GM12878 (cell line): ENCODE data around the gene HLA-DMA. TPM values are rescaled to one million over a fixed set of nuclear protein-coding genes. Genes with fewer than 3 reads are reported as not detected.

ENCODE experiments used
- CBX3 ChIP-seq: fragments of 200-600 bp; sonication (generic); IDR thresholded peaks from 2 replicates; pipeline ENCODE4 v1.6.1; 2016; ENCODE audit warnings: low read depth, borderline replicate concordance
- CEBPB ChIP-seq, 2 experiments: fragments of 150-350 bp in 1 of 2; IDR thresholded peaks; 2 replicates each; pipeline ENCODE4 v1.6.1; 2012 to 2014; ENCODE audit warnings: low read depth in 2 of 2, low read length in 2 of 2, borderline replicate concordance in 1 of 2, inconsistent platforms in 1 of 2
- EGR1 ChIP-seq, 2 experiments: IDR thresholded peaks; 1 replicate in 1 of 2; 2 replicates in 1 of 2; pipeline ENCODE4 v1.6.1; 2011 to 2012; ENCODE audit warnings: low read depth in 2 of 2, low read length in 2 of 2, borderline replicate concordance in 1 of 2, mild to moderate bottlenecking in 1 of 2, moderate library complexity in 1 of 2
- FOXM1 ChIP-seq: IDR thresholded peaks from 2 replicates; pipeline ENCODE4 v1.6.1; 2012; ENCODE audit warnings: low read depth, mild to moderate bottlenecking, inconsistent platforms, low read length, moderate library complexity
- HDGF ChIP-seq: fragments of 450-650 bp; IDR thresholded peaks from 2 replicates; pipeline ENCODE4 v1.6.1; 2016; ENCODE audit warnings: antibody characterized with exemption
- LARP7 ChIP-seq: fragments of 450-650 bp; IDR thresholded peaks from 2 replicates; pipeline ENCODE4 v1.6.1; 2017; ENCODE audit warnings: mild to moderate bottlenecking
- NR2C1 ChIP-seq: fragments of 450-650 bp; IDR thresholded peaks from 2 replicates; pipeline ENCODE4 v1.6.1; 2017; ENCODE audit warnings: antibody characterized with exemption, mild to moderate bottlenecking, moderate library complexity
- SMAD5 ChIP-seq: IDR thresholded peaks from 2 replicates; pipeline ENCODE4 v1.6.1; 2016; ENCODE audit warnings: antibody characterized with exemption, low read depth
- polyA plus RNA-seq, 11 experiments: library from polyadenylated mRNA; depleted of rRNA in 4 of 11; unstranded in 6 of 11; stranded (reverse) in 5 of 11; fragments of >200 nt; fragmentation: Nextera tagmentation in 4 of 11; fragmentation: Illumina TruSeq in 1 of 11; extraction: Ambion mirVana in 4 of 11; extraction: Trizol in 1 of 11; gene quantifications; 1 replicate in 1 of 11; 2 replicates in 10 of 11; pipeline versions ENCODE4 v1.2.1 to v1.2.3, GENCODE V29; 2011 to 2016; ENCODE audit warnings: inconsistent platforms in 2 of 11, missing spikeins in 2 of 11, low read depth in 1 of 11
- total RNA-seq, 4 experiments: library from RNA; depleted of rRNA in 3 of 4; stranded (reverse); fragments of >200 nt in 3 of 4; fragmentation: Illumina TruSeq in 1 of 4; extraction: Trizol in 1 of 4; gene quantifications; 2 replicates each; pipeline versions ENCODE4 v1.2.1 to v1.2.3, GENCODE V29; 2013 to 2021
- TF ChIP-seq, protein P1 (sequence below): fragments of 450-650 bp; IDR thresholded peaks from 2 replicates; pipeline ENCODE4 v1.6.1; 2017; ENCODE audit warnings: mild to moderate bottlenecking, low read depth, inconsistent platforms; ENCODE audit not compliant: poor library complexity, severe bottlenecking
- TF ChIP-seq, protein P2 (sequence below): fragments of 450-650 bp; IDR thresholded peaks from 2 replicates; pipeline ENCODE4 v1.6.1; 2017; ENCODE audit warnings: antibody characterized with exemption, mild to moderate bottlenecking, moderate library complexity
- TF ChIP-seq, protein P3 (sequence below): fragments of 450-650 bp; IDR thresholded peaks from 2 replicates; pipeline ENCODE4 v1.6.1; 2018; ENCODE audit warnings: mild to moderate bottlenecking, low read depth, moderate library complexity; ENCODE audit not compliant: partially characterized antibody
- TF ChIP-seq, protein P4 (sequence below): fragments of 450-650 bp; IDR thresholded peaks from 2 replicates; pipeline ENCODE4 v1.6.1; 2017; ENCODE audit warnings: borderline replicate concordance
- TF ChIP-seq, protein P5 (sequence below), 3 experiments: IDR thresholded peaks in 2 of 3; conservative IDR thresholded peaks in 1 of 3; 2 replicates each; pipeline ENCODE4 v1.5.1; 2011; ENCODE audit warnings: low read depth in 3 of 3, low read length in 3 of 3, mild to moderate bottlenecking in 3 of 3, control low read depth in 2 of 3, moderate library complexity in 2 of 3, inconsistent platforms in 1 of 3, mixed read lengths in 1 of 3; ENCODE audit not compliant: control insufficient read depth in 2 of 3, insufficient read depth in 1 of 3; ENCODE audit errors: extremely low read depth in 1 of 3

Gene HLA-DMA
- total and polyA plus RNA-seq, 10 of the 15 experiments (the other 5 are each of a cell fraction or from before 2014, with no cell fraction given): 177 to 552 (median 309) TPM

DNA sequence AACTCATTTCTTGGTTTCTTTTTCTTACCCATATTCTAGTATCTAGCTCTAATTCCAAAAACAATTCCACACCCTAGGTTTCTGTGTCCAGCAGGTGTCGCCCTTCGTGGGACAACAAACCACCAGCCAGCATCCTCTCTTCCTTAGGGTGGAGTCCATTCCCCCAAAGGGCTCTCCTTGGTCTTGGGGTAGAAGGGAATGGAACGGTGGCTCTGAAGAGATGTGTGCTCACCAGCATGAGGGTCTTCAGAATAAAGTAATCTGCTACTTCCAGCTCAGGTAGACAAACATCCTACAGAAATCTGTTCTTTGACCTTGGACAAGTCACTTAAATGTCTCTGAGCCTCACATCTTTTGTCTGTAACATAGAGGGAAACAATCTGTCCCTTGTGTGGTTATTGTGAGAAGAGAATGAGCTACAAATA, 19.2 kb downstream of the HLA-DMA start (continued):
- TF ChIP-seq, protein P1, sequence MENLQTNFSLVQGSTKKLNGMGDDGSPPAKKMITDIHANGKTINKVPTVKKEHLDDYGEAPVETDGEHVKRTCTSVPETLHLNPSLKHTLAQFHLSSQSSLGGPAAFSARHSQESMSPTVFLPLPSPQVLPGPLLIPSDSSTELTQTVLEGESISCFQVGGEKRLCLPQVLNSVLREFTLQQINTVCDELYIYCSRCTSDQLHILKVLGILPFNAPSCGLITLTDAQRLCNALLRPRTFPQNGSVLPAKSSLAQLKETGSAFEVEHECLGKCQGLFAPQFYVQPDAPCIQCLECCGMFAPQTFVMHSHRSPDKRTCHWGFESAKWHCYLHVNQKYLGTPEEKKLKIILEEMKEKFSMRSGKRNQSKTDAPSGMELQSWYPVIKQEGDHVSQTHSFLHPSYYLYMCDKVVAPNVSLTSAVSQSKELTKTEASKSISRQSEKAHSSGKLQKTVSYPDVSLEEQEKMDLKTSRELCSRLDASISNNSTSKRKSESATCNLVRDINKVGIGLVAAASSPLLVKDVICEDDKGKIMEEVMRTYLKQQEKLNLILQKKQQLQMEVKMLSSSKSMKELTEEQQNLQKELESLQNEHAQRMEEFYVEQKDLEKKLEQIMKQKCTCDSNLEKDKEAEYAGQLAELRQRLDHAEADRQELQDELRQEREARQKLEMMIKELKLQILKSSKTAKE: no peak
- TF ChIP-seq SMAD5: no peak; the same call in 1 of the 2 replicates
- TF ChIP-seq, protein P2, sequence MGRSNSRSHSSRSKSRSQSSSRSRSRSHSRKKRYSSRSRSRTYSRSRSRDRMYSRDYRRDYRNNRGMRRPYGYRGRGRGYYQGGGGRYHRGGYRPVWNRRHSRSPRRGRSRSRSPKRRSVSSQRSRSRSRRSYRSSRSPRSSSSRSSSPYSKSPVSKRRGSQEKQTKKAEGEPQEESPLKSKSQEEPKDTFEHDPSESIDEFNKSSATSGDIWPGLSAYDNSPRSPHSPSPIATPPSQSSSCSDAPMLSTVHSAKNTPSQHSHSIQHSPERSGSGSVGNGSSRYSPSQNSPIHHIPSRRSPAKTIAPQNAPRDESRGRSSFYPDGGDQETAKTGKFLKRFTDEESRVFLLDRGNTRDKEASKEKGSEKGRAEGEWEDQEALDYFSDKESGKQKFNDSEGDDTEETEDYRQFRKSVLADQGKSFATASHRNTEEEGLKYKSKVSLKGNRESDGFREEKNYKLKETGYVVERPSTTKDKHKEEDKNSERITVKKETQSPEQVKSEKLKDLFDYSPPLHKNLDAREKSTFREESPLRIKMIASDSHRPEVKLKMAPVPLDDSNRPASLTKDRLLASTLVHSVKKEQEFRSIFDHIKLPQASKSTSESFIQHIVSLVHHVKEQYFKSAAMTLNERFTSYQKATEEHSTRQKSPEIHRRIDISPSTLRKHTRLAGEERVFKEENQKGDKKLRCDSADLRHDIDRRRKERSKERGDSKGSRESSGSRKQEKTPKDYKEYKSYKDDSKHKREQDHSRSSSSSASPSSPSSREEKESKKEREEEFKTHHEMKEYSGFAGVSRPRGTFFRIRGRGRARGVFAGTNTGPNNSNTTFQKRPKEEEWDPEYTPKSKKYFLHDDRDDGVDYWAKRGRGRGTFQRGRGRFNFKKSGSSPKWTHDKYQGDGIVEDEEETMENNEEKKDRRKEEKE: no peak
- TF ChIP-seq EGR1 (IDR thresholded peaks at IDR 0.05; ENCODE audit: borderline replicate concordance in 1 of 2, low read depth in 2 of 2, low read length in 2 of 2): 0 out of 3 replicates have a peak, but pooled peaks of 1 of the 2 experiments have one; percentile 28
- no peak for TF ChIP-seq NR2C1
- TF ChIP-seq FOXM1: 0 out of 2 replicates have a peak, but pooled peaks have one; percentile 27
- TF ChIP-seq, protein P3, sequence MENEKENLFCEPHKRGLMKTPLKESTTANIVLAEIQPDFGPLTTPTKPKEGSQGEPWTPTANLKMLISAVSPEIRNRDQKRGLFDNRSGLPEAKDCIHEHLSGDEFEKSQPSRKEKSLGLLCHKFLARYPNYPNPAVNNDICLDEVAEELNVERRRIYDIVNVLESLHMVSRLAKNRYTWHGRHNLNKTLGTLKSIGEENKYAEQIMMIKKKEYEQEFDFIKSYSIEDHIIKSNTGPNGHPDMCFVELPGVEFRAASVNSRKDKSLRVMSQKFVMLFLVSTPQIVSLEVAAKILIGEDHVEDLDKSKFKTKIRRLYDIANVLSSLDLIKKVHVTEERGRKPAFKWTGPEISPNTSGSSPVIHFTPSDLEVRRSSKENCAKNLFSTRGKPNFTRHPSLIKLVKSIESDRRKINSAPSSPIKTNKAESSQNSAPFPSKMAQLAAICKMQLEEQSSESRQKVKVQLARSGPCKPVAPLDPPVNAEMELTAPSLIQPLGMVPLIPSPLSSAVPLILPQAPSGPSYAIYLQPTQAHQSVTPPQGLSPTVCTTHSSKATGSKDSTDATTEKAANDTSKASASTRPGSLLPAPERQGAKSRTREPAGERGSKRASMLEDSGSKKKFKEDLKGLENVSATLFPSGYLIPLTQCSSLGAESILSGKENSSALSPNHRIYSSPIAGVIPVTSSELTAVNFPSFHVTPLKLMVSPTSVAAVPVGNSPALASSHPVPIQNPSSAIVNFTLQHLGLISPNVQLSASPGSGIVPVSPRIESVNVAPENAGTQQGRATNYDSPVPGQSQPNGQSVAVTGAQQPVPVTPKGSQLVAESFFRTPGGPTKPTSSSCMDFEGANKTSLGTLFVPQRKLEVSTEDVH: no peak
- no peak for TF ChIP-seq CBX3
- TF ChIP-seq, protein P4, sequence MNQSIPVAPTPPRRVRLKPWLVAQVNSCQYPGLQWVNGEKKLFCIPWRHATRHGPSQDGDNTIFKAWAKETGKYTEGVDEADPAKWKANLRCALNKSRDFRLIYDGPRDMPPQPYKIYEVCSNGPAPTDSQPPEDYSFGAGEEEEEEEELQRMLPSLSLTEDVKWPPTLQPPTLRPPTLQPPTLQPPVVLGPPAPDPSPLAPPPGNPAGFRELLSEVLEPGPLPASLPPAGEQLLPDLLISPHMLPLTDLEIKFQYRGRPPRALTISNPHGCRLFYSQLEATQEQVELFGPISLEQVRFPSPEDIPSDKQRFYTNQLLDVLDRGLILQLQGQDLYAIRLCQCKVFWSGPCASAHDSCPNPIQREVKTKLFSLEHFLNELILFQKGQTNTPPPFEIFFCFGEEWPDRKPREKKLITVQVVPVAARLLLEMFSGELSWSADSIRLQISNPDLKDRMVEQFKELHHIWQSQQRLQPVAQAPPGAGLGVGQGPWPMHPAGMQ: no peak
- TF ChIP-seq, protein P5, sequence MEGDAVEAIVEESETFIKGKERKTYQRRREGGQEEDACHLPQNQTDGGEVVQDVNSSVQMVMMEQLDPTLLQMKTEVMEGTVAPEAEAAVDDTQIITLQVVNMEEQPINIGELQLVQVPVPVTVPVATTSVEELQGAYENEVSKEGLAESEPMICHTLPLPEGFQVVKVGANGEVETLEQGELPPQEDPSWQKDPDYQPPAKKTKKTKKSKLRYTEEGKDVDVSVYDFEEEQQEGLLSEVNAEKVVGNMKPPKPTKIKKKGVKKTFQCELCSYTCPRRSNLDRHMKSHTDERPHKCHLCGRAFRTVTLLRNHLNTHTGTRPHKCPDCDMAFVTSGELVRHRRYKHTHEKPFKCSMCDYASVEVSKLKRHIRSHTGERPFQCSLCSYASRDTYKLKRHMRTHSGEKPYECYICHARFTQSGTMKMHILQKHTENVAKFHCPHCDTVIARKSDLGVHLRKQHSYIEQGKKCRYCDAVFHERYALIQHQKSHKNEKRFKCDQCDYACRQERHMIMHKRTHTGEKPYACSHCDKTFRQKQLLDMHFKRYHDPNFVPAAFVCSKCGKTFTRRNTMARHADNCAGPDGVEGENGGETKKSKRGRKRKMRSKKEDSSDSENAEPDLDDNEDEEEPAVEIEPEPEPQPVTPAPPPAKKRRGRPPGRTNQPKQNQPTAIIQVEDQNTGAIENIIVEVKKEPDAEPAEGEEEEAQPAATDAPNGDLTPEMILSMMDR (IDR thresholded peaks at IDR 0.05 in 2 of 3, conservative IDR thresholded peaks at IDR 0.05 in 1 of 3; ENCODE audit: control insufficient read depth in 2 of 3, extremely low read depth in 1 of 3, insufficient read depth in 1 of 3, low read depth in 3 of 3, low read length in 3 of 3): peak; percentile 75 to 85 (median 82)
- TF ChIP-seq CEBPB (IDR thresholded peaks at IDR 0.05; ENCODE audit: borderline replicate concordance in 1 of 2, low read depth in 2 of 2, low read length in 2 of 2): no peak
- no peak for TF ChIP-seq HDGF
- no peak for TF ChIP-seq LARP7
